ENCODE data around the gene CTNNA3. TPM values are rescaled to one million over a fixed set of nuclear protein-coding genes. Genes with fewer than 3 reads are reported as not detected.

CTNNA3 gene
- total RNA-seq, 2 donors from 2014 or later, result 3.2 to 7.2 TPM

DNA sequence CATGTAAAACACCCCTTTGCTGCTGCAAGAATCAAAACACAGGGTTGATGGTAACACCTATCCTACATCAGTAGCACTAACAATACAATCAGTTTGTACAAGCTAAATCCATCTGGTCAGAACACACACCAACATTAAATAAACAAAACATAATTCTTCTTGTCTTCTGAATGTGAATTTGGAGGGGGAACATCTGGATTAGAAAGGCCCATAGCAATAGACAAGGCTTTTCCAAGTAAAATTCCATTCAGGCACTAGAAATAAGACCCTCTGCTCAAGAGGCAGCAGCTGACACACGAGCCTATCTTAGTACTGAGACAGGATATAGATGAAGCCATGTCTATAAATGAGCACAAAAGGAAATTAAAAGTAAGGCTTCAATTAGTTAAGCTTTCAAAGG lies 1610.1 kb downstream of the CTNNA3 start:
- H3K27me3 Mint-ChIP-seq (ENCODE audit: insufficient read depth), result no peaks in the 10 kb centered on the region
- no peaks in the 10 kb centered on the region for H3K9me3 Mint-ChIP-seq
- Histone ChIP-seq H3K27ac (ENCODE audit: low read depth, low read length) (no peak overlapping the region), H3K9ac (ENCODE audit: extremely low read depth, low read length, poor library complexity, severe bottlenecking) (no peak overlapping the region), H3K4me1 (ENCODE audit: control insufficient read depth, insufficient read depth, low read length) (no peaks in the 10 kb centered on the region), H3K9me3 (ENCODE audit: control insufficient read depth, low read length) (no peaks in the 10 kb centered on the region), H3K27me3 (ENCODE audit: control insufficient read depth, insufficient read depth, low read length, poor library complexity, severe bottlenecking) (no peaks in the 10 kb centered on the region), H3K36me3 (ENCODE audit: control insufficient read depth, insufficient read depth, low read length) (no peaks in the 10 kb centered on the region), H3K4me3 (ENCODE audit: low read length) (no peak overlapping the region)
- DNase-seq, result no peak
- no peak overlapping the region for H3K27ac Mint-ChIP-seq
- H3K36me3 Mint-ChIP-seq (ENCODE audit: low read depth), result no peaks in the 10 kb centered on the region
- WGBS, 2 experiments (ENCODE audit: insufficient coverage in 1 of 2, insufficient read length in 1 of 2), result 82 to 100% methylated on average over 1 of the region's 1 CpG
- no peaks in the 10 kb centered on the region for H3K4me1 Mint-ChIP-seq
- TF ChIP-seq, protein P1, sequence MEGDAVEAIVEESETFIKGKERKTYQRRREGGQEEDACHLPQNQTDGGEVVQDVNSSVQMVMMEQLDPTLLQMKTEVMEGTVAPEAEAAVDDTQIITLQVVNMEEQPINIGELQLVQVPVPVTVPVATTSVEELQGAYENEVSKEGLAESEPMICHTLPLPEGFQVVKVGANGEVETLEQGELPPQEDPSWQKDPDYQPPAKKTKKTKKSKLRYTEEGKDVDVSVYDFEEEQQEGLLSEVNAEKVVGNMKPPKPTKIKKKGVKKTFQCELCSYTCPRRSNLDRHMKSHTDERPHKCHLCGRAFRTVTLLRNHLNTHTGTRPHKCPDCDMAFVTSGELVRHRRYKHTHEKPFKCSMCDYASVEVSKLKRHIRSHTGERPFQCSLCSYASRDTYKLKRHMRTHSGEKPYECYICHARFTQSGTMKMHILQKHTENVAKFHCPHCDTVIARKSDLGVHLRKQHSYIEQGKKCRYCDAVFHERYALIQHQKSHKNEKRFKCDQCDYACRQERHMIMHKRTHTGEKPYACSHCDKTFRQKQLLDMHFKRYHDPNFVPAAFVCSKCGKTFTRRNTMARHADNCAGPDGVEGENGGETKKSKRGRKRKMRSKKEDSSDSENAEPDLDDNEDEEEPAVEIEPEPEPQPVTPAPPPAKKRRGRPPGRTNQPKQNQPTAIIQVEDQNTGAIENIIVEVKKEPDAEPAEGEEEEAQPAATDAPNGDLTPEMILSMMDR (conservative IDR thresholded peaks at IDR 0.05), result no peak
- no peak overlapping the region for H3K4me3 Mint-ChIP-seq

DNA sequence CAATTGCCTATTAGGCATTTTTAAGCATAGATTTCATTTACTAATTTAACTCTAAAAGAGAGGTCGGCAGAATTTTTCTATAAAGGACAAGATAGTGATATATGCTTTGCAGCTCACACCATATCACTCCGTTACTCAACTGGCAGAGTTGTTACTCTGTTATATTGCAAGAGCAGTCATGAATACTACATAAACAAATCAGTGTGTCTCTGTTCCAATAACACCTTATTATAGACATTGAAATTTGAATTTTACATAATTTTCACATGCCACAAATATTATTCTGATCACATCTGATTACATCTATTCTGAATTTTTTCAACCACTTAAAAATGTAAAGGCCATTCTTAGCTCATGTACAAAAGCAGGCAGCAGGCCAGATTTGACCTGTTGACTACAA lies 1624.1 kb downstream of the CTNNA3 start:
- Mint-ChIP-seq H3K27ac (no peak overlapping the region), H3K4me1 (no peaks in the 10 kb centered on the region), H3K4me3 (no peak overlapping the region), H3K27me3 (ENCODE audit: insufficient read depth) (no peaks in the 10 kb centered on the region), H3K9me3 (no peaks in the 10 kb centered on the region), H3K36me3 (ENCODE audit: low read depth) (no peaks in the 10 kb centered on the region)
- Histone ChIP-seq H3K9ac (ENCODE audit: extremely low read depth, low read length, poor library complexity, severe bottlenecking) (no peak overlapping the region), H3K27me3 (ENCODE audit: control insufficient read depth, insufficient read depth, low read length, poor library complexity, severe bottlenecking) (no peaks in the 10 kb centered on the region), H3K4me3 (ENCODE audit: low read length) (no peak overlapping the region), H3K27ac (ENCODE audit: low read depth, low read length) (no peak overlapping the region), H3K4me1 (ENCODE audit: control insufficient read depth, insufficient read depth, low read length) (no peaks in the 10 kb centered on the region), H3K36me3 (ENCODE audit: control insufficient read depth, insufficient read depth, low read length) (no peaks in the 10 kb centered on the region), H3K9me3 (ENCODE audit: control insufficient read depth, low read length) (no peaks in the 10 kb centered on the region)
- TF ChIP-seq, protein P1 (conservative IDR thresholded peaks at IDR 0.05), result no peak
- DNase-seq, result no peak
- WGBS, 2 experiments (ENCODE audit: insufficient coverage in 1 of 2, insufficient read length in 1 of 2), result 85% methylated on average over 2 of the region's 2 CpGs; no CpG with 5 or more reads in 1 of the 2 experiments

DNA sequence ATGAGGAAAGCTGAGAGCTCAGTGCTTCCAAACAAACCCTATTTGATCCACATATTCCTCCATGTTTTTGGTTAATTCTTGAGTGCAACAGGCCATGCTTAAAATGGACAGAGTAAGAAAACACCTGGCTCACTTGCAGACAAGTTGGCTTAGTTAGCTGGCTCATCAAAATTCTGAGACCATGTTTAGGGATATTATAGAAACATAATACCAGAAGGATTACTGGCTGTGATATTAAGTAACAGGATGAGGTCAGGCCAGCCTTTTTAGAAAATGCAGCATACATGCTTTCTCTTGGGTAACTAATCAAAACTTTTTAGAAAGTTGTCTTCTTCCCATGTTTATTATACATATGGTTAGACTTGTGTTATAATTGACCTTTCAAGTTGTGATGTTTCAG lies 1637.4 kb downstream of the CTNNA3 start:
- TF ChIP-seq, protein P1 (conservative IDR thresholded peaks at IDR 0.05), result no peak
- H3K4me1 Mint-ChIP-seq, result no peaks in the 10 kb centered on the region
- no peaks in the 10 kb centered on the region for H3K27me3 Mint-ChIP-seq (ENCODE audit: insufficient read depth)
- Histone ChIP-seq H3K36me3 (ENCODE audit: control insufficient read depth, insufficient read depth, low read length) (no peaks in the 10 kb centered on the region), H3K4me1 (ENCODE audit: control insufficient read depth, insufficient read depth, low read length) (no peaks in the 10 kb centered on the region), H3K9me3 (ENCODE audit: control insufficient read depth, low read length) (no peaks in the 10 kb centered on the region), H3K27ac (ENCODE audit: low read depth, low read length) (no peak overlapping the region), H3K27me3 (ENCODE audit: control insufficient read depth, insufficient read depth, low read length, poor library complexity, severe bottlenecking) (no peaks in the 10 kb centered on the region), H3K9ac (ENCODE audit: extremely low read depth, low read length, poor library complexity, severe bottlenecking) (no peak overlapping the region), H3K4me3 (ENCODE audit: low read length) (no peak overlapping the region)
- no peaks in the 10 kb centered on the region for H3K9me3 Mint-ChIP-seq
- H3K27ac Mint-ChIP-seq, result no peak overlapping the region
- H3K36me3 Mint-ChIP-seq (ENCODE audit: low read depth), result no peaks in the 10 kb centered on the region
- no peak overlapping the region for H3K4me3 Mint-ChIP-seq
- no peak for DNase-seq
